HPDE6-E6E7 (cell line): ENCODE data around the gene SCAI.
A peak's percentile ranks its signal among the peaks of the same experiment; 100 is the strongest.
"Not testable (repeated sequence)": the region's sequence is repeated elsewhere in the genome, so short reads cannot be mapped to it uniquely, and the experiment has no call there.

Experiments used
- DNase-seq: peaks from one replicate; pipeline ENCODE4 v3.0.0; 2011; ENCODE audit warnings: missing footprints; ENCODE audit errors: extremely low spot score

SCAI gene

DNA sequence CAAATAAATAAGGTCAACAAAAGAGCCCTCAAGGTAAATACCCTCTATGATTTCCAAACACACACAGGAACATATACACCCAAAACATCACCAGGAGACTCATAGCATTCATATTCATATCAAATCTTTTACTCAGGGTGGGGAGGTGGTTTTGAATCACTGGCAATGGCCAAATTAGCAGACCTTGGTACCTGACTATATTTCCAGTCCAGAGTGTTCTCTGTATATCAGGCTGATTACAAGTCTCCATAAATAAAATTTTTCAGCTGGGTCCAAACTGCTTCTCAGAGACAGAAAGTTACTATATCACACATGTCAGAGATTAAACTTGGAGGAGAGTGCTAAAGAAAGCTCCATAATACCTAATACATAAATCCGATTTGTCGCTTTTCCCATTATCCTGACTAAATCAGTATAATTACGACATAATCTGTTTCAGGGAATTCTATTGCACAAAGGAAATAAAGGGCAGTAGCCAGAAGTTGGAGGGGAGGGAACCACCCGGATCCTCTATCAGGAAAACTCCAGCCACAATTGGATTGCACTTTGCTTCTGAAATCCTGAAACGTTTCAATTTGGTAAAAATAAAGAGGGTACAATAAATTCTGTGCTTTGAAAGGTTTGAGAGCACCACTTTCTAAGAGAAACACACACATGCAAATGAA lies 195.5 kb downstream of the SCAI start:
- DNase-seq = no peak

DNA sequence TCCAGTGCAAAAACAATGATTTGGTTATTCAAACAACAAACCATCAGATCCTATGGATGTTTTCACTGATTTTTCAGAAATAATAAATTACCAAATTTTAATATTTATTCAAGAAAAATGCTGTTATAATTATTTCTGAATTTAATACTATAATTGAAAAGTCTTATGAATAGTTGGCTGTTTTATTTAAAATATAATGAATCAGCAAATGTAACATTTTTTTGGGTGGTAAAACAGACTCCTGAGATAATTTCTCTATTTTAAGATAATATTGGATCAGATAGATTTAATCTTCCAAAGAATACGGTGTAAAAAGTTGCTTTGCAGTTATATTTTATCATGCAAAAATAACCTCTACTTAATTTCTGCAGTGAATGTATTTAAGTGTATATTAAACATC lies 197.2 kb downstream of the SCAI start:
- DNase-seq = no peak

DNA sequence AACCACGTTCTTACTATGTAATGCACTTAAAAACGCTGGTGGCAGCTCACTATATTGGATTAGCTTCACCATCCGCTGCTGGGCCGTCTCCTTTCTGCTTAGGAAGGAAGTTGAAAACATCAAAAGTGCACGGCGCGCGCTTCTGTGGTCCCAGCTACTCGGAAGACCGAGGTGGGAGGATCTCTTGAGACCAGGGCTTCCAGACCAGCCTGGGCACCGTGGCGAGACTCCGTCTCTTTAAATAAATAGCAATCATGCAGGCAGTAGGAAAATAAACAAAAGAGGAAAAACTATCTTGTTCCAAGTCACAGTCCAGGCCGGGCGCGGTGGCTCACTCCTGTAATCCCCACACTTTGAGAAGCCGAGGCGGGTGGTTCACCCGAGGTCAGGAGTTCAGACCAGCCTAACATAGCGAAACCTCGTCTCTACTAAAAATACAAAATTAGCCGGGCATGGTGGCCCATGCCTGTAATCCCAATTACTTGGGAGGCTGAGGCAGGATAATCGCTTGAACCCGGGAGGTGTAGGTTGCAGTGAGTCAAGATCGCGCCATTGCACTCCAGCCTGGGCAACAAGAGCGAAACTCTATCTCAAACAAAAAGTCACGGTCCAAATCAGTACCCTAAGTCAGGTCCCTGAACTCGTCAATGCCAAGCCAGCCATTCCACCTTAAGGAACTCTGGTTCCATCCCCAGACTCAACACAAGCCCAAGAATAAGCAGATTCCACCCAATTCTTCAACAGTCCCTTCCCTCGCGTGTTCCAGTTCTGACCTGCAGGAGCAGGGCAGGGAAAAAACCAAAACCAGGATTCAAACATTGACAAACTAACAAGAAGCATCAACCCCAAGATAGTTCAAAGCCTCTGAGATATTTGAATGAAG lies 201.4 kb downstream of the SCAI start:
- no peak for DNase-seq

DNA sequence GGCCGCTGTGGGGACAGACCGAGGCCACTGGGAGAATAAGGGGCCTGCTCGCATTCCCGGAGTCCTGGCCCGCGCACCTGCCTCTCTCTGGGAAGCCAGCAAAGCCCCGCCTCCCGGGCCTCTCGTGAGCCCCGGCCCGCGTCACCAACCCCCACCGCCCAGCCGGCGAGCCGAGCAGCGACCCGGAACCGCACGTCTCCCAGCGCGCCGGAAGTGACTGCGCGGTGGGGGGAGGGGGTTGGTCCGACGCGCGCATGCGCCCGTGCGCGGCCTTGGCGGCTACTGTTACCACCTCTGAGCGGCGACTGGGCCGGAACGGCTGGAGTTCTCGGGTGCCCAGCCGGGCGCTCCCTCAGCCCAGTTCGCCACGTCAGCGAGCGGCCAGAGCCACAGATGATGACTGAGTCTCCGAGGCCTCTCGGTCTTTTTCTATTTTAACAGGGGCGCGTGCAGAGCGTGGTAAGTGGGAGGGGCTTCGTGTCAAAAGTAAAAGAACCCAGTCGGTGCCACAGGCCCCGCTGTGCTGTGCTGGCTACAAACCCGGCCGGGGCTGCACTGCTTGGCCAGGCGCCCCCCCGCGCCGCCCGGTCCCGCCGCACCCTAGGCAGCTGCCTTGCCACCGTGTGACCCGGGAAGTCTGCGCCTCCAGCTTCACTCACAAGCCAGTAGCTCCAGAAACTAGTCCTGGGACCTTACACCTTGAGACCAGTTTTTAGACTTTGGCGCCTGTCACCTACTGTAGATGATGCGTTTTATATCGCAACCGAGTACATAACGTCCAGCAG lies 202.2 kb downstream of the SCAI start, which contains the start of gene GOLGA1:
GOLGA1 (minus strand) TSS at position 190 of the 785 bp plus-strand sequence. CDS start 2,372 bp downstream, outside the sequence.
- DNase-seq = peak; percentile 93

DNA sequence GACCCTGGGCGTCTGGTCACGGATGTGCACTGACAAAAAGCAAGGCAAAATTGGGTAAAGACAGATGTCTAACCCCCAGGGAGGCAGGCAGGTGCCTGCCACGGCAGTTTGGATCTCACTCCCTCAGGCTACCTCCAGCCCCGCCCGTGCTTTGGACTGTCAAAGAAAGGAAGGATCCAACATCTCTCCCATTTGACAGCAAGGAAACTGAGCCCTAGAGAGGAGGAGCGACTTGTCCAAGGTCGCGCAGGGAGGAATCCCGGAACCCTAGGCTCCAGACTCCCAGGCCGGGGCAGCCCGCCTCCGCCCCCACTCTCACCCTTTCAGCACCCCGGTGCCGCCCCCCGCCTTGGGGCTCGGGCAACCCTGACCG lies 202.8 kb downstream of the SCAI start:
- peak; percentile 11 for DNase-seq

DNA sequence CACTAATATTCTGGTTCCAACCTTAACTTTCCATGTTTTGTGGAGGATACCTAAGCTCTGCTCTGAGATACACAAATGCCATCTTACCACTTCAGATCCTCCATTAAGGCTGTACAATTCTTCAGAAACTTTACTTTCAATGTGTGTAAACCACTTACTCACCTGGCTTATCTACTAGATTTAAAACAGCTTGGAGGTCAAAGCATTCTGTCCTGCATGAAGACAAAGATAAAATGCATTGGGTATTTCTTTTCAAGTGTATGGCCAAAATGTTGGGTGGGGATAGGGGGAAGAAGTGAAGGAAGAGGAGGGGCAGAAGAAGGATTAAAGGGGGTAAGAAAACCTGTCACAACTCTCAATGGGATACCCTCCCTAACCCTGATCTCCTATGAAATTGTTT lies 203.4 kb downstream of the SCAI start:
- no peak for DNase-seq

DNA sequence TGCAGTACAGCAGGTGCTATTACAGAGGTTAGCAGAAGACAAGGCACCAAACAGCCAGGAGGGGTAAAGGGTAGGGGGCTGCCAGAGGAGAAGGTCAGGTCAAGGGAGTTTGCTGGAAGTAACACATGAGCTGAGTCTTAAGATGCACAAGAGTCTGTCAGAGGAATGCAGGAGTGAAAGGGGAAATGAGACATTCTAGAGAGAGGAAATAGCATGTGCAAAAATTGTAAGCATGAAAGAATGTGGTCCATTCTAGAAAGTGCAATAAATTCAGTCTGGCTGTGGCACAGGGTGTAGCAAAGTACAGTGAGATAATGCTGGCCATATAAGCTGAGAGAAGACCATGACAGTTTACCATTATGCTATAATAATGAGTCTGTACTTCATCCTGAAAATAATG lies 209.0 kb downstream of the SCAI start:
- no peak for DNase-seq

DNA sequence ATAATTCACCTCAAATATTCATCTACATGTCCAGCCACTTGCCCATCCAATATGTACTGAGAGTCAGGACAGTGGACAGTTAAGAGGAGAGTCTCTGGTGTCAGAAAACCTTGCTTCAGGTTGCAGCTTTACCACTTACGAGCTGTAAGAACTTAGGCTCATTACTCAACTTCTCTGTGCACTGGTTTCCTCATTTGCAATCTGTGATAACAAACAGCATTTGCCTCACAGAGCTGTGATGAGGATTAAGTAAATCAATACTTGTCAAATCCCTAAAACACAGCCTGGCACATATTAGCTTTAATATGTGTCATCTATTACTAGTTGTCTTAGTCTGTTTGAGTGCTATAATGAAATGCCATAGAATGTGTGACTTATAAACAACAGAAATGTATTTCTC lies 211.0 kb downstream of the SCAI start:
- DNase-seq = no peak

DNA sequence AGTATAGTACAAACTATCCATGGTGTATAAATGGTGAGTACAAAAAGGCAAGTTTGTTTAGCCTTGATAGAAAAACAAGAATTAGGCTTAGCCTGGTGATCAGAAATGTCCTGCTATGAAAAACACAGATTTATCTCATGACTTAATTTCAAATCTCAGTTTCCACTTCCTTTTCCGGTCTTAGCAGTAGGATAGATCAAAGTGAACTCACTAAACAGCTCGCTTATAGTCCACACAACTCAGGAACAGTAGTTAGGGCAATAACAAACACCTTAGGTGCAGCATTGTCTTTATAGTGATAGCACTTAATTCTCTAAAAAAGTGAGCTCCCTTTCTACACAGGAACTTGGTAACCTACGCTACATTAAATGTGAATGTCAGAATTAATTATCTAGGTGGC lies 213.9 kb downstream of the SCAI start:
- DNase-seq = no peak

DNA sequence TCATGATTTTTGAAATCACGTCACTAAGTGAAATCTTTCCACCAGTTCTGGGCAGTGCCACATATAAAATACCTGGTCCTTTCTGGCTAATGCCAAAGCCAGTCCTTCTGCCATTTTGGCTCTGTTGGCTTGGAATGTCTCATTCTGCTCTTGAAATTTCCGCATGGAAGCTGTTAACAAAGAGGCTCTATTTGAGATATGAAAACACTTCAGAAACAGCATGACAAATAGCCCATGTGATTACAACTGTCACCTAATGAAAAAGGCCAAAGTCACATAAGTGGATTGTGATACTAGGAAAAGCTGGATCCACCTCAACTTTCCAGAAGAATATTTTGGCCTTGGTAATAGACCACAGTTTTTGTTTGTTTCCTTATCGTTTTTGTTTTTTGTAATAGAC lies 215.2 kb downstream of the SCAI start:
- DNase-seq = no peak

DNA sequence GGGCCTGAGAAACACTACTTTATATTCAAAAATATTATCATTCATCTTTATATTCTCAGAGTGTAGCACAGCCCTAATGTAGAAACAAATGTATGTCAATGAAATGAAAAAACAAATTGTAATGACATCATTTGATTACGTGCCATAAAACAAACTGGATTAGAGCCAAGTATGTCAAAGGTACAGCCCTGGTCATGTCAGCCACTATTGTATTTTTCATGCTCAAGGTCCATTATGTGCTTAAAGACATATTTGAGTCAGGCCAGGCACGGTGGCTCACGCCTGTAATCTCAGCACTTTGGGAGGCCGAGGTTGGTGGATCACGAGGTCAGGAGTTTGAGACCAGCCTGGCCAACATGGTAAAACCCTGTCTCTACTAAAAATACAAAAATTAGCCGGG lies 222.9 kb downstream of the SCAI start:
- not testable (repeated sequence) for DNase-seq

DNA sequence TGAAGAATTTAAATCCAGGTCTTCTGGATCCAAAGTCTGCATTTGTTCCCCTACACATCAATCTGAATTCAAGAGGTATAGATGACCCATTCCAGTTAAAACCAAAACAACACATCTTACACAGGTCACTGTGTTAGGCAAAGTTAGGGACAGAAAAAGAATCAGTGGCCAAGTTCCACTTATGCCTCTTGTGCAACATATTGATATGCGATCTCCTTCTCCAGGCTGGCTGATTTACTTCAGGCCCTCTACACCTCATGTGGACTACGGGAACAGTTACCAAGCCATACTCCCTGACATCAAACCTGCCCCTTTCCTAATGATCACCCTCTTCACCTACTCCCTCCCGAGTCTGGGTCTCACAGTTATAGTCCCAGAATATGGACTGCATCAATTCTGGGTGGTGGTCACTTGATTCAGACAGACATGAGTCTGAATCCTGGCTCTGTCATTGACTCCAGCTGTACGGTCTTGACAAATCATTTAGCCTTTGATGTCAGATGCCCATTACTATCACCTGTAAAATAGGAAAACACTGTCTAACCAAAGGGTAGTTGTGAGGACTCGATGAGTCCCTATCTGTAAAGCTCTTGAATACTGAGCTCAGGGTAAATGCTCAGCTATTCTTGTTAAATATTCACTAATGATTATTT lies 228.4 kb downstream of the SCAI start:
- DNase-seq = no peak

DNA sequence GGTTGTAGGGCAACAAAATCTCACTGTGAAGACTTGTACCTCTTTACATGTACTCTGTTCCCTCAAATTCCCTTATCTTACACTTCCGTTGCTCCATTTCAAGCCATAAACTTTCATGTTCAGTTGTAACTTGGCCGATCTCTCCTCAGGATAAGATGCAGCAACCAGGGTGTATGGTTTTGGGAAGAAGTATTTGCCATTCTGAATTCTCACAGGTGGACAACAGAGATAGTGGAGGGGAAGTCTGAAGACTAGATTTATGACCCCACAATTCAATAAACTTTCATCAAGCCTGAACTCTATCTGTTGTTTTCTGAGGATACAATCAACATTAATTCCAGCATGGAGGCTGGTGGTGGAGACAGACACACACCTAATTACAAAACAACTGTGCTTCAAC lies 229.9 kb downstream of the SCAI start:
- DNase-seq = no peak

DNA sequence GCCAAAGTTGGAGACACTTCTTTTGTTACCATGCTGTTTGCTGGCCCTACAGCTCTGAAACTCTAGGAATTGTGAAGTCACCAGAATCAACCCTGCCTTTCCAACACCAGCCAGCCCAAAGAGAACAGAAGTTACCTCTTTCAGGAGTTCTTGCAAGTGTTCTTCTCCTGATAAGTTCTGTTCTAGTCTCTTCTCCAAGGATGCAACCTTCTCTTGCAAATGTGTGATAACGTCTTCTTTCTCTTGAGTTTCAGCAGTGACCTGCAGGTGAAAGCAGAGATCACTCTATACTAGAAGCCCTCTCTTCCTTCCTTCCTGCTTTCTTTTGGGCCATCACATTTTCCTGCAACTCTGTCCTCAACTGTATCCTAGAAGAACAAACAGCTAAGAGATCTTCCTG lies 231.6 kb downstream of the SCAI start:
- no peak for DNase-seq

DNA sequence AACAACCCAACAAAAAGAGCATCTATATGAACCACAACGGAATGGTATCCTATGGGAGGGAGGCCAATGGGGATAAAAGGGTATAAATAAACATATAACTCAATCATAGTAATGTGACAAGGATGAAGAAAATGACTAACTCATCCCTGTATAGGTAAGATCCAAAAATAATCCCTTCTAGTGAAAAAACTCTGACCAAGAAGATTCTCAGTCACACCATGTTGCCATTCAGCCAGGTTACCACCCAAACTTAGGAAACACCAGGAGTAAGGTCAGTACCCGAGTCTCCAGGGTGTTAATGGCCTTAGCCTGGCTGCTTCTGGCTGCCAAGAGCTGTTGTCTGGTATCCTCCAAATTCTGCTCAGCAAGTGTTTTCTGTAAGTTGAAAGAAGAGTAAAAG lies 235.2 kb downstream of the SCAI start:
- DNase-seq = no peak

DNA sequence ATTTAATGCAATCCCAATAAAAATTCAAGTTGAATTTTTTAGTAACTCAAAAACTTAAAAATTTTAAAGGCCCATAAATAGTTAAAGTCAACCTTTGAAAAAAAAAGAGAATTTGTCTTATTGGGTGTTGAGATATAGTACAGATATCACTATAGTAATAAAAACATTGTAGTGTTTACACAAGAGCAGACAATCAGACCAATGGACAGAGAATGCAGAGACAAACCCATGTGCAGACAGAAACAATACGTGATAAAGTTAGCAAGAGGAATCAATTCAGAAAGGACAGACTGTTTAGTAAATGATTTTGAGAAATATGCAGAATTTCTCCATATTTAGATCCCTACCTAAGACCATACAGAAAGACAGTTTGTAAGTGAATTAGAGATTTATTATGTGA lies 236.4 kb downstream of the SCAI start:
- no peak for DNase-seq

DNA sequence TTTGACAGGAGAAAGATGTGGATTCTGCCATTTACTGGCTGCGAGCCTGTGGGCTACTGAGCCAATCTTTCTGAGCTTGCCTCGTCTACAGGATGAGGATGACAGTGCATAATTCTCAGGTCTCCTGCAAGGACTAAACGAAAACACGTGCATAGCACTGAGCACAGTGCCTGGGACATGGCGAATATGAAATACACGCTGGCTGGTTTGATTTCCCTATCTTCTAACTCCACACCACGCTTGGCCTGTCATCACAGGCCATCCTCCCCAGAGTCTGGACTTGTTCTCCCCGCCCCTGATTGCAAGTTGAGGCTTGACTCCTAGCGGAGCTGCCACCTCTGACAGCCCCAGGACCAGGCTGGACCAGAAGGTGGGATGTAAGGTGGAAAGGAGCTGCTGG lies 243.5 kb downstream of the SCAI start:
- peak; percentile 46 for DNase-seq

DNA sequence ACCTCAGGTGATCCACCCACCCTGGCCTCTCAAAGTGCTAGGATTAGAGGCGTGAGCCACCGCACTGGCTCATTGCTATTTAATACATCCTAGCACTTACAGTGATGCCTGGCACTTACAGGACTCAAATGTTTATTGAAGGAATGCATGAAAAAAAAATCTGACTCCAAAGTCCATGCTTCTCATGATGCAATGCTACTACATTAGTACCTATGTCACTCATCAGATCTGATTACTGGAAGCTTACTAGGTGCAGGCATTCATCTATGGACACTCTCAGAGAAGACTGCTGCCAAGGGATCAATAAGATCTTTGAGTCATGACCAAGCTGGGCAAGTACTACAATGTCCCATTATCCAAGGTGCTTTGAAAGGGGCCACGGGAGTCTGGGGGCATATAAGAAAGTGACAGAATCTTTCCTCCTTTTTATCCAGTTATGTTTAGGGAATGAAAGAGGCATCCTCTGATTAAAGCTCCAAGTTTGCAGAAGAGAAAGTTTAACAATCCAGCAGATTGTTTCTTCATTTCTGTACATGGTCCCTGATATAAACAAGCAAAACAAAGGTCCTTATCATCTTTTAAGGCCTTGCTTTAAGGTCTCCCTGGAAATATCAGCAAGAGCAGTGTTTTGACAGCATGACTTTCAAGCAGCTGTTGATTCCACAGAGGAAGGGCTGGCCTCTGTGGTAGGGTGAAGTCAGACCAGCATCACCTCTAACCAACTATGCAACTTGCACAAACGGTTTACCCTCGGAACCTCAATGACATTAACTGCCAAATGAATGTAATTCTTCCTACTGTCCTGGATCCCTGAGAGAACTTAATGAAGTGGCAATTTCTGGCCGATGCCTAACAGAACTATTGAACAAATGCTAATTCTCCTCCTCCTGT lies 245.5 kb downstream of the SCAI start:
- no peak for DNase-seq

DNA sequence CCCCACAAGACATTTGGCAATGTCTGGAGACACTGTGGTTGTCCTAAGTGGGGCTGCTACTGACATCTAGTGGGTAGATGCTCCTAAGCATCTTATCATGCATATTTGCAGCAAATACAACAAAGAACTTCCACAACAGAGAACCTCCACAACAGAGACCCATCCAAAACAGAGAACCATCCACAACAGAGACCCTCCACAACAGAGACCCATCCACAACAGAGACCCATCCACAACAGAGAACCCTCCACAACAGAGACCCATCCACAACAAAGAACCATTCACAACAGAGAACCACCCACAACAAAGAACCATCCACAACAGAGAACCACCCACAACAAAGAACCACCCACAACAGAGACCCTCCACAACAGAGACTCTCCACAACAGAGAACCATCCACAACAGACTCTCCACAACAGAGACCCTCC lies 248.6 kb downstream of the SCAI start:
- DNase-seq = no peak

DNA sequence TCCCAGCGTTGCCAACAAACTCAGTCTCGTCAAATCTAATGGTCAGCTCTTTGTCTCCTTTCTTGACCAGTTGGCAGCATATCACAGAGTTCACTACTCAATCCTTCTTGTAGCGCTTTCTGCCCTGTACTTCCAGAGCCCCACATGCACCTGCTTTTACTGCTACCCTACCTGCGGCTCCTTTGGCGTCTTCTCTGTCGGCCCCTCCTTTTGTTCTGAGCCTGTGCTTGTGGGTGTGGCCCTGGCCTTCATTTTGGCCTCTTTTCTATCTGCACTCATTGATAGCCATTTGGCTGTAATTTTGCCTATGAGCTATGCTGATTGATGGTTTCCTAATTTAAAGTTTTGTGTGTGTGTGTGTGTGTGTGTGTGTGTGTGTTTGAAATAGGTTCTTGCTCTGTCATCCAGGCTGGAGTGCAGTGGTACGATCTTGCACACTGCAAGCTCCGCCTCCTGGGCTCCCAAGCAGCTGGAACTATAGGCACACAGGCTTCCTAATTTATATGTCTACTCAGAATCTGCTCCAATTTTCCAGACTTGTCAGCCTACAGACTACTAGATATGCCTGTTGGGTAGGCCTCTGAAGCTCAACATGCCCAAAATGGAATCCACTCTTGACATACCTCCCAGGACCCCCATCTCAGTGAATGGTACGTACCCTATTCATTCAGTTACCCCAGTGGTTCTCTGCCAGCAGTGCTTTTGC lies 249.1 kb downstream of the SCAI start:
- no peak for DNase-seq
